Measurements from ENCODE around the gene SELE. TPM values are rescaled to one million over a fixed set of nuclear protein-coding genes. Genes with fewer than 3 reads are reported as not detected.
"Not testable (repeated sequence)": the region's sequence is repeated elsewhere in the genome, so short reads cannot be mapped to it uniquely, and the experiment has no call there.

Gene SELE
- total RNA-seq, 2 experiments from 2014 or later = not detected

DNA sequence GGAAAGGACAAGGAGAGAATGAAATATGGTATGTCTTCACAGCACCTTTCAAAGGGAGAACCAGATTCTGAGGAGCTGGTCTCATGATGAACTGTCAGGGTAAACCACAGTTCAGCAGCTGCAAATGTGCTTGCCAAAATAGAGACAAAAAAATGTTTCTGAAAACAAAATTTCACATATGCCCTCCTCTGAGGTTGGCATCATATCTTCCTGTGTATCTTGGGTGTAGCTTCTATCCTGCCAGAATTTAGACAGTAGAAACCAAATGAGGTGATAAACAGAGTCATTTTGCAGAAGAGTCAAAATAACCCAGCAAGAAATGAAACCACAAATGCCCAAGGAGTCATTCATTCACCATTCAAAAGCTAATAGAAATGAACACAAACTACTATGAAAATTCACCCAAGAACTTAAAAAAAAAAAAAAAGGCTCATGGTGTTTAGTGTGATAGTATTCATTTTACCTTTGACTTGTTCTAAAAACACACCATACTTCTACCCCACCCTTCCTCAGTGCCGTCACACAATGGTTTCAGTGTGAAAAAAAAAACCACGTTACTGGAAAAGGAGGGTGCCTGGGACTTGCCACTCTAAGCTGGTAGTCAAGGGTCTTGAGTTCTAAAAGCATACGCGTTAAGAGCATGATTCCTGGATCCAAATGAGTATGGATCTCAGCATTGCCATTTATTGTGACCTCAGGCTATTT is 41.0 kb downstream of the SELE start:
- Mint-ChIP-seq H3K4me3 (peak overlapping the region; percentile 52), H3K9me3 (ENCODE audit: low read depth) (no peaks in the 10 kb centered on the region), H3K36me3 (peaks cover 32% of the 10 kb centered on the region), H3K27me3 (no peaks in the 10 kb centered on the region), H3K27ac (peak overlapping the region; percentile 79), H3K4me1 (peaks cover 84% of the 10 kb centered on the region)
- CTCF ChIA-PET = interaction anchor here (0.7 to 3.5 kb wide), 10 partner anchors 13 to 106 kb away, joined by 3 to 39 read pairs (median 4); partner anchors contain the start of gene F5
- DNase-seq (peak; percentile 61), ATAC-seq (peak; percentile 60)

DNA sequence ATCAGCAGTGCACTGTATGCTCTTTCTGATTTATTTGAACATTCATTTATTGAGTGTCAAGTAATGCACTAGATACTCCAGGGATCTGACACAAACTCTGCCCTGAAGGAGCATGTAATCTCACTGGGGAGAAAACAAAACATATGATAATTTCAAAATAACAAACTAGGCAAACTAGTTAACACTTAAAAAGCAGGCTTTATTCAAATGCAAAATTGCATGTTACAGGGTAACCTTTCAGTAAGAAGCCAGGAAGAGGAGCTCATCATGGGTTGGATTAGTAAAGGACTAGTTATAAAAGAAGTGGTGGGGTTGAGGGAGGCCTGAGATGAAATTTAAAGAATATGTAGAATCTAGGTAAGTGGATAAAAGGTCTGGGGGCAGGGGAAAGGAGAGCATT is 43.4 kb downstream of the SELE start:
- peaks cover 62% of the 10 kb centered on the region for H3K4me1 Mint-ChIP-seq

DNA sequence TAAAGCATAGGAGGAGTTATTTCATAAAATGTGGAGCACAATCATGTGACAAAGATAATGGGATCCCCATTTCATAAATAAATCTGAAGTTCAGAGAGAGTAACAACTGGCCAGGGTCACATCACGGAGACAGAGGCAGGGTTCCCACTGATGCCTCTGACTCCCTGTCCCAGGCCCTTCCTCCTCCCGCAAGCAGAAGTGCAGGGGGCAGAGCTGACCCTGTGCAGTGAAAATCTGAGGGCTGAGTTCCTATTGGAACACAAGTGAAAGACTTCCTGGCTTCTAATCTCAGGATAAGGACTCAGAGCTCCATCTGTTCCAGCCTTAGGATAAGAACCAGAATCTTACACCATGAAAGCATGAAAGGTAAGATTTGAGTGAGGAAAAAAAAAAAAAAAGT is 44.5 kb downstream of the SELE start:
- ATAC-seq = no peak

More for the DNA sequence above, 43.4 kb downstream of the SELE start:
- Mint-ChIP-seq H3K27ac (peak overlapping the region; percentile 78), H3K9me3 (ENCODE audit: low read depth) (no peaks in the 10 kb centered on the region), H3K36me3 (peaks cover 22% of the 10 kb centered on the region), H3K27me3 (no peaks in the 10 kb centered on the region), H3K4me3 (no peak overlapping the region)
- CTCF ChIA-PET = interaction anchor here (1.2 to 2.1 kb wide), 2 partner anchors 21 to 88 kb away, joined by 3 to 4 read pairs; no protein-coding TSS in a partner anchor
- DNase-seq (no peak), ATAC-seq (no peak)

DNA sequence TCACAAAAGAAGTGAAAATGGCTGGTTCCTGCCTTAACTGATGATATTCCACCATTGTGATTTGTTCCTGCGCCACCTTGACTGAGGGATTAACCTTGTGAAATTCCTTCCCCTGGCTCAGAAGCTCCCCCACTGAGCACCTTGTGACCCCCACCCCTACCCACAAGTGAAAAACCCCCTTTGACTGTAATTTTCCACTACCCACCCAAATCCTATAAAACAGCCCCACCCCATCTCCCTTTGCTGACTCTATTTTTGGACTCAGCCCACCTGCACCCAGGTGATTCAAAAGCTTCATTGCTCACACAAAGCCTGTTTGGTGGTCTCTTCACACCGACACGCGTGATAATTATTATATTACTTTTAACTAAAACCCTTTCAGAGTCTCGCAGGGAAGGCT is 45.5 kb downstream of the SELE start:
- not testable (repeated sequence) for H3K9me3 Mint-ChIP-seq (ENCODE audit: low read depth); H3K4me3 Mint-ChIP-seq; DNase-seq; ATAC-seq; H3K27me3 Mint-ChIP-seq; H3K27ac Mint-ChIP-seq
- peaks cover 13% of the 10 kb centered on the region for H3K36me3 Mint-ChIP-seq
- peaks cover 43% of the 10 kb centered on the region for H3K4me1 Mint-ChIP-seq
- CTCF ChIA-PET = interaction anchor here (2.1 kb wide), 1 partner anchor 24 kb away, joined by 4 read pairs; no protein-coding TSS in a partner anchor

More for the DNA sequence above, 44.5 kb downstream of the SELE start:
- no peak for DNase-seq
- CTCF ChIA-PET = interaction anchor here (1.0 to 2.1 kb wide), 2 partner anchors 14 to 23 kb away, joined by 3 to 4 read pairs; no protein-coding TSS in a partner anchor
- Mint-ChIP-seq H3K27me3 (no peaks in the 10 kb centered on the region), H3K9me3 (ENCODE audit: low read depth) (no peaks in the 10 kb centered on the region), H3K4me1 (peaks cover 51% of the 10 kb centered on the region), H3K36me3 (peaks cover 13% of the 10 kb centered on the region), H3K27ac (peak overlapping the region; percentile 25), H3K4me3 (no peak overlapping the region)

DNA sequence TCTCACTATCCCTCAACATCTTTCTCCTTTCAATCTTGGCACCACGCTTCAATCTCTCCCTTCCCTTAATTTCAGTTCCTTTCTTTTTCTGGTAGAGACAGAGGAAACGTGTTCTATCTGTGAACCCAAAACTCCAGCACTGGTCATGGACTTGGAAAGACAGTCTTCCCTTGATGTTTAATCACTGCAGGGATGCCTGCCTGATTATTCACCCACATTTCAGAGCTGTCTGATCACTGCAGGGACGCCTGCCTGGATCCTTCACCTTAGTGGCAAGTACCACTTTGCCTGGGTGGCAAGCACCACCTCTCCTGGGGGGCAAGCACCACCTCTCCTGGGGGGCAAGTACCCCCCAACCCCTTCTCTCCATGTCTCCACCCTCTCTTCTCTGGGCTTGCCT is 50.2 kb downstream of the SELE start:
- ATAC-seq = no peak
- no peak overlapping the region for H3K27ac Mint-ChIP-seq
- H3K9me3 Mint-ChIP-seq (ENCODE audit: low read depth) = no peaks in the 10 kb centered on the region

DNA sequence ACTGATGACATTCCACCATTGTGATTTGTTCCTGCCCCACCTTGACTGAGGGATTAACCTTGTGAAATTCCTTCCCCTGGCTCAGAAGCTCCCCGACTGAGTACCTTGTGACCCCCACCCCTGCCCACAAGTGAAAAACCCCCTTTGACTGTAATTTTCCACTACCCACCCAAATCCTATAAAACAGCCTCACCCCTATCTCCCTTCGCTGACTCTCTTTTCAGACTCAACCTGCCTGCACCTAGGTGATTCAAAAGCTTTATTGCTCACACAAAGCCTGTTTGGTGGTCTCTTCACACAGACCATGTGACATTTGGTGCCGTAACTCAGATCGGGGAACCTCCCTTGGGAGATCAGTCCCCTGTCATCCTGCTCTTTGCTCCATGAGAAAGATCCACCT is 50.7 kb downstream of the SELE start:
- ATAC-seq; DNase-seq; H3K27me3 Mint-ChIP-seq; H3K36me3 Mint-ChIP-seq; H3K9me3 Mint-ChIP-seq (ENCODE audit: low read depth); H3K27ac Mint-ChIP-seq; H3K4me3 Mint-ChIP-seq: not testable (repeated sequence)
- H3K4me1 Mint-ChIP-seq = peaks cover 21% of the 10 kb centered on the region
- CTCF ChIA-PET = interaction anchor here (1.4 kb wide), 1 partner anchor 11 kb away, joined by 3 read pairs; no protein-coding TSS in a partner anchor

More for the DNA sequence above, 50.2 kb downstream of the SELE start:
- no peak for DNase-seq
- H3K27me3 Mint-ChIP-seq = peaks cover 6% of the 10 kb centered on the region
- peaks cover 21% of the 10 kb centered on the region for H3K4me1 Mint-ChIP-seq
- no peak overlapping the region for H3K4me3 Mint-ChIP-seq
- CTCF ChIA-PET = interaction anchor here (1.4 kb wide), 1 partner anchor 11 kb away, joined by 3 read pairs; no protein-coding TSS in a partner anchor
- H3K36me3 Mint-ChIP-seq = no peaks in the 10 kb centered on the region

DNA sequence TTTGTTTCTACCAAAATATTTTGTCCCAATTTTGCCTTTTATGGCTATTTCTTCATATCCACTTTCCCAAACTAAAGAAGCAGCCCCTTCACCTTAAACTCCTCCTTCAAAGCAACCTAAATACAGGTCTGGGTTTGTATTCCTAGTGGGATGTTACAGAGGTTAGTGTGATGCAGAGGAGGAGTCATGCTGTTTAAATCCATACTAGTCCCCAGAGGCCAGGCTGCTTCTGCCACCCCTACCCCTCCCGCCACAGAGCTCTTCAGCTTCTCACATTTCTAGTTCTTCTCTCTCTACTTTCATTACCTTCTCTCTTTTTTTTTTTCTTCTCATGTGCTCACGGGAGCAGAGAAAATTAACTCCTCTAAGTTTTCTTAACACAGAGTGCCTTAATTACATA is 51.8 kb downstream of the SELE start:
- H3K9me3 Mint-ChIP-seq (ENCODE audit: low read depth) = no peaks in the 10 kb centered on the region
- CTCF ChIA-PET = interaction anchor here (2.2 kb wide), 1 partner anchor 11 kb away, joined by 6 read pairs; no protein-coding TSS in a partner anchor
- peaks cover 6% of the 10 kb centered on the region for H3K27me3 Mint-ChIP-seq
- ATAC-seq = no peak
- H3K4me3 Mint-ChIP-seq = no peak overlapping the region
- no peak for DNase-seq
- peaks cover 24% of the 10 kb centered on the region for H3K4me1 Mint-ChIP-seq
- no peaks in the 10 kb centered on the region for H3K36me3 Mint-ChIP-seq
- no peak overlapping the region for H3K27ac Mint-ChIP-seq

DNA sequence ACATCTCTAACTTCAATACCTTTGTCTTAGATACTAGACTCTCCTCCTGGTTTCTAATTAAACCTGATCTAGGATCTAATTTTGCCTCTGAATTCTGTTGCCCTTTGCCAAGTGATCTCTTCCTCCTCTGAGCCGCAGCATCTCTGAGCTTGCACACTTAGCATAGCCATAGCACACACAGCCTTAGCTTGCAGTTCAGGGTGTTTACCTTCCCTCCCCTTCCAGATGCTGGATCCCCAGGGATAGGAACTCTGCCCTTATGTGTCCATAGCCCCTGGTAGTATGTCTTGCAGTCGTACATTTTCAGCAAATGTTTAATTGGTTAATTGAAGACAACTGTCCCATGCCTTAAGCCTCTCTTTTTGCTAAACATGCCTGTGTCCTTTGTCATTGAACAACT is 52.7 kb downstream of the SELE start:
- peak overlapping the region; percentile 5 for H3K27ac Mint-ChIP-seq
- no peak for ATAC-seq
- peaks cover 32% of the 10 kb centered on the region for H3K4me1 Mint-ChIP-seq
- H3K27me3 Mint-ChIP-seq = peaks cover 6% of the 10 kb centered on the region
- CTCF ChIA-PET = interaction anchor here (2.1 to 2.2 kb wide), 2 partner anchors 10 to 80 kb away, joined by 5 to 6 read pairs; no protein-coding TSS in a partner anchor
- no peak for DNase-seq
- no peak overlapping the region for H3K4me3 Mint-ChIP-seq
- no peaks in the 10 kb centered on the region for H3K9me3 Mint-ChIP-seq (ENCODE audit: low read depth)
- no peaks in the 10 kb centered on the region for H3K36me3 Mint-ChIP-seq

DNA sequence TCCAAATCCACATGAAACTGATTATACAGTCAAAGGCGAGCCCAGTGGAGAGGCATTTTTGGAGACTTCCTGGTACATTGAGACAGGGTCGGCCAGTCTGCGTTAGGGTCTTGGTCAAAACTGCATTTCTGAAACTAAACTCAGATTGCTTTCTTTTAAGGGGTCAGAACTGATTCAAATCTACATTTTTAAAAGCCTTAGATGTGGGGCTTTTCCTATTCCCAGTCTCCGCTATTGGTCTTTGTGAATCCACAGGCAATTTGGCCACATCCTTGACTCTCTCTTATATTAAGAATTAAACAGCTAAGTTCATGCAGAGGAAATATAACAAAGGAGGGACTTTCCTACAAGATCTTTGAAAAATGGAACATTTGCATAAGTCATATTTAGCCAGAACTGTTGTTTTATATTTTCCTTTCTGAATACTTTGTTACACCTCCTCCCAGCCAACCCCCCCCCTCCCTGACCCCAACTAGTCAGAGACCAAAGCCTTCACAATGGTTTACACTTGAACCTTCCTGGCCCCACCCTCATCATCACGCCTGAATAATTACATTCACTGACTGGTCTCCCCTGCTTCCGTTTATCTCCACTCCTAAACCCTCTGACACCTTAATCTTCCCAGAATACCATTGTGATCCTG is 53.4 kb downstream of the SELE start:
- peak overlapping the region; percentile 7 for H3K4me3 Mint-ChIP-seq
- no peak for DNase-seq
- H3K4me1 Mint-ChIP-seq = peaks cover 37% of the 10 kb centered on the region
- peak; percentile 51 for ATAC-seq
- no peaks in the 10 kb centered on the region for H3K9me3 Mint-ChIP-seq (ENCODE audit: low read depth)
- CTCF ChIA-PET = interaction anchor here (1.1 to 2.2 kb wide), 3 partner anchors 9 to 79 kb away, joined by 3 to 6 read pairs (median 5); no protein-coding TSS in a partner anchor
- H3K27ac Mint-ChIP-seq = peak overlapping the region; percentile 5
- no peaks in the 10 kb centered on the region for H3K36me3 Mint-ChIP-seq
- peaks cover 6% of the 10 kb centered on the region for H3K27me3 Mint-ChIP-seq

DNA sequence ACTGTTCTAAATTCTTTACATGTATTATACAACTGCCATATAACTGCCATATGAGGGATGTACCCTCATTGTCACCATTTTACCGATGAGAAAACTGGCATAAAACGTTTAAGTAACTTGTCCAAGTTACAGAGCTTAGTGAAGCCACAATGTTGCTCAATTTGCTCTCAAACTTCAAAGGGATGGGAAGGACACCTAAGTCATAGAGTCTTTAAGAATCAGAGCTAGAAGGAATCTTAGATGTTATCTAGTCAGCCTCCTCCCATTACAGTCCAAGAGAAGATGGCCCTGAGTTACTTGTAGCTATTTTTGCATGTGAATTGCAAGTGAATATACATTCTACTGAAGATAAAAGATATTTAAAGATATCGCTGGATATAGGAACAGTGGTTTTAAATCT is 54.2 kb downstream of the SELE start:
- Mint-ChIP-seq H3K9me3 (ENCODE audit: low read depth) (no peaks in the 10 kb centered on the region), H3K27ac (no peak overlapping the region), H3K4me1 (peaks cover 38% of the 10 kb centered on the region), H3K27me3 (peaks cover 6% of the 10 kb centered on the region), H3K36me3 (no peaks in the 10 kb centered on the region), H3K4me3 (no peak overlapping the region)
- ATAC-seq (no peak), DNase-seq (no peak)
- CTCF ChIA-PET = interaction anchor here (1.1 to 2.1 kb wide), 2 partner anchors 14 to 78 kb away, joined by 3 to 5 read pairs; no protein-coding TSS in a partner anchor

DNA sequence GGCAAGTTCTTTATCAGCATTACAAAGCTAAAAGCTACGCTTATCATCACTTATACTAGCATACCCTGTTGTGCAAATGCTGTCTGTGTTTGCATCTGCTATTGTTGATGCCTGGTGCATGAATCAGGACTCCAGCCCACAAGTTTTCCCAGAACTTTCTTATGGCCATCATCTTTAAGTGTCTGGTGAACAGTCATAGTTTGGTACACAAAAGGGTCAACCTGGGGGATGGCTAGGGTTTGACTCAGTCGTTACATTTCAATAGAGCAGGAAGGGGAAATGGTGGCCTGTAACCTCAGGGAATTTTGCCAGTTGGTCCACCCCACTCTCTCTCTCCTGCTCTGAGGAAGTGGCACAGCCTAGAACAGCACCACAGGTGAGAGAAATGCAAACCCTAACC is 57.9 kb downstream of the SELE start:
- peaks cover 25% of the 10 kb centered on the region for H3K4me1 Mint-ChIP-seq
- no peak overlapping the region for H3K27ac Mint-ChIP-seq
- ATAC-seq = no peak
- H3K36me3 Mint-ChIP-seq = no peaks in the 10 kb centered on the region
- H3K27me3 Mint-ChIP-seq = peaks cover 2% of the 10 kb centered on the region
- no peak for DNase-seq
- H3K9me3 Mint-ChIP-seq (ENCODE audit: low read depth) = peaks cover 2% of the 10 kb centered on the region
- H3K4me3 Mint-ChIP-seq = no peak overlapping the region
- CTCF ChIA-PET = interaction anchor here (0.8 to 1.8 kb wide), 3 partner anchors 13 to 36 kb away, joined by 3 to 5 read pairs (median 3); no protein-coding TSS in a partner anchor

Data from activated CD8-positive, alpha-beta memory T cell treated with anti-CD3 and anti-CD28 coated beads, Interleukin-2, amount 10 ng/mL, durations not matched to agents 7 days and 5 days (primary cell).